OCI-LY1 (cell line): ENCODE results near the gene SORBS1.

ENCODE experiments used
- H2AFZ ChIP-seq: fragments of 200-600 bp; sonication (generic), shearing (Covaris generic); 2 replicates; pipeline ENCODE4 v1.6.0; 2014; ENCODE audit warnings: antibody characterized with exemption, mild to moderate bottlenecking, low read length
- H3F3A ChIP-seq: fragments of 200-600 bp; sonication (generic), shearing (Covaris generic); 2 replicates; pipeline ENCODE4 v1.6.0; 2014; ENCODE audit warnings: mild to moderate bottlenecking, antibody characterized with exemption, low read length, moderate library complexity; ENCODE audit not compliant: insufficient read depth
- H3K27ac ChIP-seq: fragments of 200-600 bp; sonication (generic); 2 replicates; pipeline ENCODE4 v1.5.1; 2014; ENCODE audit warnings: low read length, mixed run types, mild to moderate bottlenecking, low read depth; ENCODE audit not compliant: poor library complexity, severe bottlenecking
- H3K27me3 ChIP-seq: fragments of 200-600 bp; sonication (generic); 2 replicates; pipeline ENCODE4 v1.6.0; 2014; ENCODE audit warnings: antibody characterized with exemption, mild to moderate bottlenecking, low read length, moderate library complexity; ENCODE audit not compliant: insufficient read depth
- H3K36me3 ChIP-seq: fragments of 200-600 bp; sonication (generic); 2 replicates; pipeline ENCODE4 v1.6.1; 2014; ENCODE audit warnings: mild to moderate bottlenecking, antibody characterized with exemption, low read length, moderate library complexity, mixed read lengths; ENCODE audit not compliant: insufficient read depth
- H3K4me1 ChIP-seq: fragments of 200-600 bp; sonication (generic); 2 replicates; pipeline ENCODE4 v1.5.1; 2014; ENCODE audit warnings: mild to moderate bottlenecking, low read length, moderate library complexity; ENCODE audit not compliant: insufficient read depth, severe bottlenecking
- H3K4me2 ChIP-seq: fragments of 200-600 bp; sonication (generic), shearing (Covaris generic); 2 replicates; pipeline ENCODE4 v1.6.1; 2014; ENCODE audit warnings: low read length
- H3K4me3 ChIP-seq: fragments of 200-600 bp; sonication (generic); 2 replicates; pipeline ENCODE4 v1.5.1; 2014; ENCODE audit warnings: low read length, low read depth, mild to moderate bottlenecking, mixed read lengths; ENCODE audit not compliant: poor library complexity, severe bottlenecking
- H3K79me2 ChIP-seq: fragments of 200-600 bp; shearing (Covaris generic); 2 replicates; pipeline ENCODE4 v1.6.1; 2016; ENCODE audit warnings: mixed run types, low read length, mixed read lengths; ENCODE audit not compliant: insufficient read depth
- H3K9ac ChIP-seq: fragments of 200-600 bp; sonication (generic), shearing (Covaris generic); 2 replicates; pipeline ENCODE4 v1.6.1; 2014; ENCODE audit warnings: mild to moderate bottlenecking, low read length, mixed read lengths
- H3K9me2 ChIP-seq: fragments of 200-600 bp; sonication (generic), shearing (Covaris generic); 2 replicates; pipeline ENCODE4 v1.6.1; 2014; ENCODE audit warnings: low read depth, mild to moderate bottlenecking, low read length, mixed read lengths
- H3K9me3 ChIP-seq: fragments of 200-600 bp; shearing (Covaris generic); 2 replicates; pipeline ENCODE4 v1.6.1; 2014; ENCODE audit warnings: low read length, mixed read lengths
- H4K20me1 ChIP-seq: fragments of 200-600 bp; sonication (generic), shearing (Covaris generic); 2 replicates; pipeline ENCODE4 v1.6.0; 2016; ENCODE audit warnings: mild to moderate bottlenecking, low read length; ENCODE audit not compliant: insufficient read depth
- EZH2 ChIP-seq: fragments of 200-600 bp; sonication (generic), shearing (Covaris generic); IDR thresholded peaks from 2 replicates; pipeline ENCODE4 v1.8.0; 2017; ENCODE audit warnings: borderline replicate concordance, mixed run types, mild to moderate bottlenecking, antibody characterized with exemption, low read length, moderate library complexity, mixed read lengths
- TF ChIP-seq, protein P1 (sequence below): fragments of 200-600 bp; sonication (generic), shearing (Covaris generic); IDR thresholded peaks from 2 replicates; pipeline ENCODE4 v1.5.1; 2017; ENCODE audit warnings: mild to moderate bottlenecking, antibody characterized with exemption, low read length, moderate library complexity, mixed read lengths

Gene SORBS1

DNA sequence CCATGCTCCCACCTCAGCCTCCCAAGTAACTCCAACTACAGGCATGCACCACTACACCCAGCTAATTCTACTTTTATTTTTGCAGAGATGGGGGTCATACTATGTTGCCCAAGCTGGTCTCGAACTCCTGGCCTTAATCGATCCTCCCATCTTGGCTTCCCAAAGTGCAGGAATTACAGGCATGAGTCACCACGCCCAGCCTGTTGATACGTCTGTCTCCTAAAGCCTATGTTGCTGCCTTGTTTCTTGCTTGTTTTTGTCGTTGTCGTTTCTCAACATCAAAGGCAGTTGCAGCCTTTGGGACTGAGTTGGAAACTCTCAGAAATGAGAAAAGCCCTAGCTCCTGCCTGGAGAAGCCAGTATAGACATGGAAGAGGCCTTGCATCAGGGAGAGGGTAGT, 49.9 kb downstream of the SORBS1 start:
- Histone ChIP-seq H3K9me2 (no peaks in the 10 kb centered on the region), H3K27me3 (no peaks in the 10 kb centered on the region), H3K79me2 (no peaks in the 10 kb centered on the region), H4K20me1 (no peaks in the 10 kb centered on the region), H3K36me3 (no peaks in the 10 kb centered on the region), H3F3A (no peaks in the 10 kb centered on the region), H3K4me2 (no peak overlapping the region), H2AFZ (no peak overlapping the region), H3K9ac (no peak overlapping the region), H3K4me1 (no peaks in the 10 kb centered on the region), H3K27ac (no peak overlapping the region), H3K9me3 (no peaks in the 10 kb centered on the region), H3K4me3 (no peak overlapping the region)
- no peak for TF ChIP-seq EZH2

DNA sequence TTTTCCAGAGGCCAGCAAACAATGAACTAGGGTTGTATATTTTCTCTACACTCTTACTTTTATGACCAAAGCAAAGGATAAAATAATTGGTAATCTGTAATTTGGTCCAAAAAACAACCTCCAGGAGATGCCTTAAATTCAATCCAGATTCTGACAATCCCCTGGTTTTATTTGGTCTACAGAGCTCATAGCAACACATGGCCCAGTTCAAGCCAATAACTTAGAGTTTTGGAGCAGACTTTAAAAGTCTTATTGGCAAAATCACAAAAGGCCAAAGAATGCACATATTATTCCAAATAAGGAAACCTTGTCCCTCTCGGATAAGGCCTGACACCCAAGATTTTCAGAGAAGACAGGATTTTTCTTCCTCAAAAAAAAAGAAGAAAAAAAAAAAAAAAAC, 51.9 kb downstream of the SORBS1 start:
- Histone ChIP-seq H3K36me3 (no peaks in the 10 kb centered on the region), H3K4me2 (no peak overlapping the region), H3F3A (no peaks in the 10 kb centered on the region), H3K79me2 (no peaks in the 10 kb centered on the region), H3K27ac (no peak overlapping the region), H3K27me3 (no peaks in the 10 kb centered on the region), H4K20me1 (no peaks in the 10 kb centered on the region), H3K9ac (no peak overlapping the region), H3K4me3 (no peak overlapping the region), H3K4me1 (no peaks in the 10 kb centered on the region), H3K9me3 (no peaks in the 10 kb centered on the region), H2AFZ (no peak overlapping the region), H3K9me2 (no peaks in the 10 kb centered on the region)
- TF ChIP-seq, protein P1, sequence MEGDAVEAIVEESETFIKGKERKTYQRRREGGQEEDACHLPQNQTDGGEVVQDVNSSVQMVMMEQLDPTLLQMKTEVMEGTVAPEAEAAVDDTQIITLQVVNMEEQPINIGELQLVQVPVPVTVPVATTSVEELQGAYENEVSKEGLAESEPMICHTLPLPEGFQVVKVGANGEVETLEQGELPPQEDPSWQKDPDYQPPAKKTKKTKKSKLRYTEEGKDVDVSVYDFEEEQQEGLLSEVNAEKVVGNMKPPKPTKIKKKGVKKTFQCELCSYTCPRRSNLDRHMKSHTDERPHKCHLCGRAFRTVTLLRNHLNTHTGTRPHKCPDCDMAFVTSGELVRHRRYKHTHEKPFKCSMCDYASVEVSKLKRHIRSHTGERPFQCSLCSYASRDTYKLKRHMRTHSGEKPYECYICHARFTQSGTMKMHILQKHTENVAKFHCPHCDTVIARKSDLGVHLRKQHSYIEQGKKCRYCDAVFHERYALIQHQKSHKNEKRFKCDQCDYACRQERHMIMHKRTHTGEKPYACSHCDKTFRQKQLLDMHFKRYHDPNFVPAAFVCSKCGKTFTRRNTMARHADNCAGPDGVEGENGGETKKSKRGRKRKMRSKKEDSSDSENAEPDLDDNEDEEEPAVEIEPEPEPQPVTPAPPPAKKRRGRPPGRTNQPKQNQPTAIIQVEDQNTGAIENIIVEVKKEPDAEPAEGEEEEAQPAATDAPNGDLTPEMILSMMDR, result no peak
- no peak for TF ChIP-seq EZH2

DNA sequence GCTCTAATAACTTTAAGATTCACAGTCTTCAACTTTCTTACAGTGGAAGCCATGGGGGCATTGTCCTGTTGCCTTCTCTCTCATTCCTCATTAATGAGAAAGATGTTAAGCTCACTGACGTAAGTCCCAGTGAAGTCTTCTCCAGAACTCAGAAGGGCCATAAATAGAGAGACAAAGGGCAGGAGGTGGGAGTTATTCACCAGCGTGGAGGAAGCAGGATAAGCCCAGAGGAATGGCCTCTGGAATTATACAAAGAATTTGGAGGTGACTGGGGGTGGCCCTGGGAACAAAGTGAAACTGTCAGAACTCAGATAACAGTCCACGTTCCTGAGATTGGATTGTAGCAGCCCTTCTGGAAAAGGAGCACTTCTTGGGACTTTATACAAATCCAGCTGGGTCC, 52.4 kb downstream of the SORBS1 start:
- H3K9ac ChIP-seq, result no peak overlapping the region
- no peaks in the 10 kb centered on the region for H3K36me3 ChIP-seq

More for the DNA sequence above, 52.4 kb downstream of the SORBS1 start:
- Histone ChIP-seq H2AFZ (no peak overlapping the region), H3K27me3 (no peaks in the 10 kb centered on the region), H3K4me3 (no peak overlapping the region), H3K4me2 (no peak overlapping the region), H3K9me3 (no peaks in the 10 kb centered on the region), H3K9me2 (no peaks in the 10 kb centered on the region), H4K20me1 (no peaks in the 10 kb centered on the region), H3K4me1 (no peaks in the 10 kb centered on the region), H3K79me2 (no peaks in the 10 kb centered on the region), H3F3A (no peaks in the 10 kb centered on the region), H3K27ac (no peak overlapping the region)
- TF ChIP-seq EZH2, result no peak
- TF ChIP-seq, protein P1, result no peak
